ENCODE measurements around the gene AGAP2. TPM values are rescaled to one million over a fixed set of nuclear protein-coding genes. Genes with fewer than 3 reads are reported as not detected.

Gene AGAP2
- total and polyA plus RNA-seq, 2 of the 8 experiments (the other 6 are each of a cell fraction or from before 2014, with no cell fraction given) = 1.5 TPM

- WGBS, 2 experiments (ENCODE audit: extremely low coverage in 1 of 2, insufficient coverage in 1 of 2, insufficient read length in 1 of 2, insufficient replicate concordance in 2 of 2, low coverage in 1 of 2, low lambda C conversion rate in 2 of 2, missing lambda C conversion rate in 1 of 2) = 89% methylated on average over 4 of the region's 4 CpGs; no CpG with 5 or more reads in 1 of the 2 experiments
- FAIRE-seq = no peak
- CTCF ChIA-PET (ENCODE audit: partially characterized antibody) = interaction anchor here (1.2 to 3.9 kb wide), 8 partner anchors 12 to 71 kb away, joined by 4 to 28 read pairs (median 4); partner anchors contain the start of genes EEF1AKMT3 and METTL1
Observed at GRCh38 chr12:57761391-57761998, 23.0 kb upstream of the AGAP2 start.

More at GRCh38 chr12:57761391-57761998, 23.0 kb upstream of the AGAP2 start:
- TF ChIP-seq POU5F1 (IDR thresholded peaks at IDR 0.05; ENCODE audit: low read depth, low read length) (no peak), TAF7 (optimal IDR thresholded peaks at IDR 0.05; ENCODE audit: borderline replicate concordance, low read depth, low read length) (no peak), CTCF (IDR thresholded peaks at IDR 0.05; ENCODE audit: control extremely low read depth in 1 of 3, insufficient read depth in 1 of 3, low read depth in 1 of 3, low read length in 3 of 3) (no peak), TEAD4 (IDR thresholded peaks at IDR 0.05; ENCODE audit: low read depth, low read length) (no peak), SP2 (IDR thresholded peaks at IDR 0.05; ENCODE audit: low read length) (no peak), USF2 (IDR thresholded peaks at IDR 0.05; ENCODE audit: low read length) (no peak), POLR2AphosphoS5 (IDR thresholded peaks at IDR 0.05; ENCODE audit: low read depth, low read length) (no peak)
- Histone ChIP-seq H4K8ac (ENCODE audit: extremely low read depth, insufficient read depth, low read length) (no peak overlapping the region), H4K20me1 (replicated peaks in 1 of 2; ENCODE audit: control insufficient read depth in 1 of 2, insufficient read depth in 2 of 2, low read length in 2 of 2) (peaks cover 0 to 19% of the 10 kb centered on the region in 2 experiments), H3K4ac (replicated peaks; ENCODE audit: insufficient read length, low read depth, low read length) (no peak overlapping the region), H4K91ac (replicated peaks; ENCODE audit: insufficient read length, low read length) (no peak overlapping the region), H3K4me2 (ENCODE audit: insufficient read depth in 1 of 2, low read depth in 2 of 2, low read length in 2 of 2) (no peak overlapping the region), H3K14ac (ENCODE audit: insufficient read length) (no peak overlapping the region), H2BK20ac (ENCODE audit: low read length) (no peak overlapping the region), H4K5ac (ENCODE audit: insufficient read length, low read depth, low read length) (no peak overlapping the region), H2BK120ac (replicated peaks; ENCODE audit: low read depth, low read length) (no peak overlapping the region), H2AK5ac (ENCODE audit: low read depth, low read length) (no peak overlapping the region), H3K23ac (ENCODE audit: insufficient read length) (no peak overlapping the region), H3K36me3 (ENCODE audit: control insufficient read depth in 2 of 4, insufficient read depth in 4 of 4, low read length in 3 of 4) (peaks cover 0 to 3% (median 0%) of the 10 kb centered on the region in 4 experiments; a peak in 2 of 8 replicates), H2BK12ac (ENCODE audit: low read depth, low read length) (no peak overlapping the region), H3K79me2 (ENCODE audit: control insufficient read depth in 1 of 2, insufficient read depth in 2 of 2, low read length in 2 of 2) (no peaks in the 10 kb centered on the region), H3K27ac (ENCODE audit: low read depth, low read length) (no peak overlapping the region), H2BK15ac (ENCODE audit: low read length) (no peak overlapping the region), H3K18ac (ENCODE audit: extremely low read depth, low read length) (no peak overlapping the region), H3K56ac (replicated peaks; ENCODE audit: insufficient read length, low read depth, low read length) (no peak overlapping the region), H2AFZ (ENCODE audit: low read length) (no peak overlapping the region), H3K4me3 (ENCODE audit: extremely low read depth in 1 of 4, insufficient read depth in 2 of 4, low read depth in 3 of 4, low read length in 4 of 4) (no peak overlapping the region), H3K23me2 (ENCODE audit: low read depth, low read length) (peaks cover 19% of the 10 kb centered on the region), H3K9me3 (ENCODE audit: insufficient read depth in 2 of 2, low read depth in 1 of 2, low read length in 1 of 2) (no peaks in the 10 kb centered on the region), H2BK5ac (ENCODE audit: low read depth, low read length) (no peak overlapping the region), H3K4me1 (replicated peaks in 1 of 4; ENCODE audit: control insufficient read depth in 3 of 4, insufficient read depth in 4 of 4, low read length in 3 of 4) (peaks cover 8 to 16% (median 13%) of the 10 kb centered on the region in 4 experiments; a peak in 6 of 7 replicates), H3K79me1 (ENCODE audit: low read depth, low read length) (no peaks in the 10 kb centered on the region), H3K9ac (replicated peaks in 1 of 4; ENCODE audit: extremely low read depth in 1 of 4, low read depth in 3 of 4, low read length in 3 of 4) (no peak overlapping the region), H3K27me3 (replicated peaks in 1 of 4; ENCODE audit: control insufficient read depth in 3 of 4, extremely low read depth in 1 of 4, insufficient read depth in 3 of 4, low read length in 3 of 4) (peaks cover 22 to 50% (median 40%) of the 10 kb centered on the region in 4 experiments)
- POLR2A ChIA-PET (ENCODE audit: partially characterized antibody) = interaction anchor here (1.0 to 5.4 kb wide), 5 partner anchors 9 to 38 kb away, joined by 3 to 21 read pairs (median 5); partner anchors contain the start of genes CDK4, EEF1AKMT3, METTL1 and TSPAN31
- no peak for DNase-seq (ENCODE audit: low read depth in 1 of 2, low spot score in 2 of 2)
